Measurements from ENCODE around the gene UTF1. TPM values are rescaled to one million over a fixed set of nuclear protein-coding genes. Genes with fewer than 3 reads are reported as not detected.

The UTF1 gene
- total and polyA plus RNA-seq, 9 of the 15 experiments (the other 6 are each of a cell fraction or from before 2014, with no cell fraction given) = 0.35 to 0.46 TPM; not detected in 7

GRCh38 chr10:133274751-133275683, 45.0 kb downstream of the UTF1 start (continued):
- no peak for TF ChIP-seq DEAF1 (CRISPR knock-in tag; IDR thresholded peaks at IDR 0.05)
- TF ChIP-seq ZC3H8 (IDR thresholded peaks at IDR 0.05) = no peak
- TF ChIP-seq ZNF23 (CRISPR knock-in tag; IDR thresholded peaks at IDR 0.05) = no peak
- 0 out of 4 replicates have a peak, but pooled peaks of 1 of the 2 experiments have one; percentile 34 for TF ChIP-seq MAZ (CRISPR knock-in tag; conservative IDR thresholded peaks at IDR 0.05 in 1 of 2, IDR thresholded peaks at IDR 0.05 in 1 of 2)
- no peak for TF ChIP-seq GMEB1 (CRISPR knock-in tag; IDR thresholded peaks at IDR 0.05)
- TF ChIP-seq ZNF324 (CRISPR knock-in tag; IDR thresholded peaks at IDR 0.05) = no peak
- TF ChIP-seq RAD51 (IDR thresholded peaks at IDR 0.05; ENCODE audit: borderline replicate concordance, low read depth) = no peak
- TF ChIP-seq TRIM25 (IDR thresholded peaks at IDR 0.05; ENCODE audit: borderline replicate concordance) = no peak
- no peak for TF ChIP-seq DNMT1 (IDR thresholded peaks at IDR 0.05)
- TF ChIP-seq MCM2 (IDR thresholded peaks at IDR 0.05; ENCODE audit: low read depth) = no peak
- TF ChIP-seq CBFA2T2 (conservative IDR thresholded peaks at IDR 0.05) = no peak
- TF ChIP-seq ZMIZ1 (IDR thresholded peaks at IDR 0.05; ENCODE audit: low read depth in 2 of 2, low read length in 2 of 2) = no peak
- no peak for TF ChIP-seq ZNF699 (CRISPR knock-in tag; IDR thresholded peaks at IDR 0.05; ENCODE audit: insufficient replicate concordance)
- no peak for TF ChIP-seq MBD1 (CRISPR knock-in tag; IDR thresholded peaks at IDR 0.05)
- TF ChIP-seq ZFX (CRISPR knock-in tag; IDR thresholded peaks at IDR 0.05) = no peak

Measured in K562 (cell line).